HEK293 (cell line): ENCODE results near the gene ZGLP1.

Experiments
- HOXD13 ChIP-seq: sonication (generic); formaldehyde crosslinking; IDR thresholded peaks from 2 replicates; pipeline ENCODE4 v1.8.0; 2022; ENCODE audit warnings: missing genetic modification reagents, borderline replicate concordance
- MZF1 ChIP-seq: fragments of 450-650 bp; formaldehyde crosslinking; IDR thresholded peaks from 2 replicates; pipeline ENCODE4 v1.5.1; 2017; ENCODE audit warnings: missing biosample characterization, missing genetic modification characterization, borderline replicate concordance
- REPIN1 ChIP-seq: fragments of 450-650 bp; formaldehyde crosslinking; IDR thresholded peaks from 2 replicates; pipeline ENCODE4 v1.5.1; 2017; ENCODE audit warnings: missing biosample characterization, missing genetic modification characterization, low read depth
- REST ChIP-seq: fragments of 450-650 bp; formaldehyde crosslinking; IDR thresholded peaks from 2 replicates; pipeline ENCODE4 v1.5.1; 2016; ENCODE audit warnings: missing biosample characterization, missing genetic modification characterization
- ZBTB26 ChIP-seq: fragments of 450-650 bp; formaldehyde crosslinking; optimal IDR thresholded peaks from 2 replicates; pipeline ENCODE3; 2016; ENCODE audit warnings: missing biosample characterization, mild to moderate bottlenecking, missing genetic modification characterization
- ZEB2 ChIP-seq: fragments of 450-650 bp; formaldehyde crosslinking; IDR thresholded peaks from 2 replicates; pipeline ENCODE4 v1.5.1; 2016; ENCODE audit warnings: missing biosample characterization, missing genetic modification characterization
- ZFHX2 ChIP-seq: fragments of 450-650 bp; formaldehyde crosslinking; conservative IDR thresholded peaks from 2 replicates; pipeline ENCODE4 v1.5.1; 2016; ENCODE audit warnings: missing biosample characterization, missing genetic modification characterization
- ZIC2 ChIP-seq: fragments of 450-650 bp; formaldehyde crosslinking; IDR thresholded peaks from 2 replicates; pipeline ENCODE4 v1.5.1; 2016; ENCODE audit warnings: missing biosample characterization, missing genetic modification characterization
- ZNF138 ChIP-seq: fragments of 450-650 bp; formaldehyde crosslinking; IDR thresholded peaks from 2 replicates; pipeline ENCODE4 v1.5.1; 2016; ENCODE audit warnings: missing biosample characterization, missing genetic modification characterization, borderline replicate concordance
- ZNF146 ChIP-seq: fragments of 450-650 bp; formaldehyde crosslinking; IDR thresholded peaks from 2 replicates; pipeline ENCODE4 v1.5.1; 2016; ENCODE audit warnings: missing biosample characterization, missing genetic modification characterization
- ZNF202 ChIP-seq: fragments of 450-650 bp; formaldehyde crosslinking; IDR thresholded peaks from 2 replicates; pipeline ENCODE4 v1.5.1; 2016; ENCODE audit warnings: missing biosample characterization, missing genetic modification characterization, borderline replicate concordance
- ZNF223 ChIP-seq: fragments of 450-650 bp; formaldehyde crosslinking; IDR thresholded peaks from 2 replicates; pipeline ENCODE4 v1.5.1; 2016; ENCODE audit warnings: missing biosample characterization, missing genetic modification characterization
- ZNF248 ChIP-seq: fragments of 450-650 bp; formaldehyde crosslinking; IDR thresholded peaks from 2 replicates; pipeline ENCODE4 v1.5.1; 2017; ENCODE audit warnings: missing biosample characterization, missing genetic modification characterization
- ZNF280C ChIP-seq: fragments of 450-650 bp; formaldehyde crosslinking; IDR thresholded peaks from 2 replicates; pipeline ENCODE4 v1.5.1; 2016; ENCODE audit warnings: missing biosample characterization, missing genetic modification characterization
- ZNF311 ChIP-seq: fragments of 450-650 bp; formaldehyde crosslinking; IDR thresholded peaks from 2 replicates; pipeline ENCODE4 v1.5.1; 2017; ENCODE audit warnings: missing biosample characterization, missing genetic modification characterization, borderline replicate concordance
- ZNF362 ChIP-seq: fragments of 450-650 bp; formaldehyde crosslinking; IDR thresholded peaks from 2 replicates; pipeline ENCODE4 v1.5.1; 2016; ENCODE audit warnings: missing biosample characterization, missing genetic modification characterization
- ZNF366 ChIP-seq: fragments of 450-650 bp; formaldehyde crosslinking; conservative IDR thresholded peaks from 2 replicates; pipeline ENCODE4 v1.5.1; 2016; ENCODE audit warnings: missing biosample characterization, missing genetic modification characterization
- ZNF416 ChIP-seq: fragments of 450-650 bp; formaldehyde crosslinking; IDR thresholded peaks from 2 replicates; pipeline ENCODE4 v1.5.1; 2016; ENCODE audit warnings: missing biosample characterization, missing genetic modification characterization
- ZNF433 ChIP-seq: fragments of 450-650 bp; formaldehyde crosslinking; IDR thresholded peaks from 2 replicates; pipeline ENCODE4 v1.5.1; 2016; ENCODE audit warnings: missing biosample characterization, missing genetic modification characterization, low read depth
- ZNF555 ChIP-seq: fragments of 450-650 bp; formaldehyde crosslinking; conservative IDR thresholded peaks from 2 replicates; pipeline ENCODE4 v1.5.1; 2017; ENCODE audit warnings: missing biosample characterization, mild to moderate bottlenecking, missing genetic modification characterization, inconsistent platforms
- ZNF560 ChIP-seq: fragments of 450-650 bp; formaldehyde crosslinking; IDR thresholded peaks from 2 replicates; pipeline ENCODE4 v1.5.1; 2017; ENCODE audit warnings: missing biosample characterization, missing genetic modification characterization, borderline replicate concordance
- ZNF561 ChIP-seq: fragments of 450-650 bp; IDR thresholded peaks from 2 replicates; pipeline ENCODE4 v1.5.1; 2018; ENCODE audit warnings: missing biosample characterization, missing genetic modification characterization, borderline replicate concordance
- ZNF585B ChIP-seq: fragments of 450-650 bp; formaldehyde crosslinking; IDR thresholded peaks from 2 replicates; pipeline ENCODE4 v1.5.1; 2016; ENCODE audit warnings: missing biosample characterization, missing genetic modification characterization
- ZNF701 ChIP-seq: fragments of 450-650 bp; formaldehyde crosslinking; IDR thresholded peaks from 2 replicates; pipeline ENCODE4 v1.5.1; 2016; ENCODE audit warnings: missing biosample characterization, missing genetic modification characterization
- ZSCAN23 ChIP-seq: fragments of 450-650 bp; formaldehyde crosslinking; IDR thresholded peaks from 2 replicates; pipeline ENCODE4 v1.5.1; 2016; ENCODE audit warnings: missing biosample characterization, missing genetic modification characterization
- ZSCAN30 ChIP-seq: fragments of 450-650 bp; IDR thresholded peaks from 2 replicates; pipeline ENCODE4 v1.5.1; 2018; ENCODE audit warnings: missing biosample characterization, mild to moderate bottlenecking, missing genetic modification characterization, moderate library complexity
- TF ChIP-seq, protein P1 (sequence below): fragments of 450-650 bp; formaldehyde crosslinking; IDR thresholded peaks from 2 replicates; pipeline ENCODE4 v1.5.1; 2017; ENCODE audit warnings: missing biosample characterization, mild to moderate bottlenecking, missing genetic modification characterization, moderate library complexity
- TF ChIP-seq, protein P2 (sequence below): fragments of 450-650 bp; formaldehyde crosslinking; IDR thresholded peaks from 2 replicates; pipeline ENCODE4 v1.5.1; 2016; ENCODE audit warnings: missing biosample characterization, missing genetic modification characterization

The ZGLP1 gene

DNA sequence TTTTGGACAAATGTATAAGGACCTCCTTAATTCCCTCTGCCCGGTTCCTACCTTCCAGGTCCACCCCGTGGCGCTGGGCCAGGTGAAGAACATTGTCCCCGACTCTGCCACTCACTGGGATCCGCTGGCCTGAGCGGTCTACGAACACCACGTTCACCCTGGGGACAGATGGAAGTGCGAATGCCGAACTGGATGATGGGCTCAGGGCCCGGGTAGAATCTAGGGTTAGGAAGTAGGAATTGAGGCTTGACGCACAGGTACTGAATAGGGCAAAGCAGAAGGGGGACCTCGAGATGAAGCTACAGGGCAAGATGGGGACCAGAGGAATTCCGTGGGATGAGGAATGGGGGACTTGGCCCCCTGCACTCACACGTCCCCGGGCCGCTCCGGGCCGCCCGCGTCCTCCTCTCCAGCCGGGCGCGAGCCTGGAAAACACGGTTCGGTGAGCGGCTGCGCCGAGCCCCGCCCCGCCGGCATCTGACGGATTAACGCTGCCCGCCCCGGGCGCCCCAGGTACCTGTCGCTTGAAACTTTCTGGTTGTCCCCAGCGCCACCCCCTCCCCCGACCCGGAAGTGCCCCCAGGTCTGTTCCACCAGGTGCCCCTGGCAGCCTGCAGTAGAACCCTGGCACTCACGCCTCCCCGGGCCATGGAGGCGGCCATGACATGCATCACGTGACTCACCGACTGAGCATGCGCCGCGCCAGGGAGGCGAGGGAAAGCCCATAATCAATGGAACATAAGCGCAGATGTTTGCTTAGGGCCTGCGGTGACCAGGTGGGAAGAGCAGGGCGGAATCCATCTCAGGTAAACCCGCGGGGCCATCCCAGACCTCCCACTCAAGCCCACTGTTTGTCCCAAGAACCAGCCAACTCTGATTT is 6.0 kb upstream of the ZGLP1 start, which contains the start of gene FDX2 (continued):
- no peak; the same call in 1 of the 2 replicates for TF ChIP-seq ZFHX2 (tag by site-specific recombination)
- no peak for TF ChIP-seq ZNF585B (tag by site-specific recombination)
- TF ChIP-seq MZF1 (tag by site-specific recombination) = no peak
- no peak for TF ChIP-seq ZNF248 (tag by site-specific recombination)
- TF ChIP-seq ZNF146 (tag by site-specific recombination) = 0 out of 2 replicates have a peak, but pooled peaks have one; percentile 3
- peak; percentile 62; the same call in 1 of the 2 replicates for TF ChIP-seq ZSCAN30 (tag by site-specific recombination)
- no peak; the same call in 1 of the 2 replicates for TF ChIP-seq ZSCAN23
- peak; percentile 84 for TF ChIP-seq ZBTB26
- TF ChIP-seq ZNF362 = peak; percentile 66; the same call in 1 of the 2 replicates
- TF ChIP-seq ZIC2 (tag by site-specific recombination) = no peak
- TF ChIP-seq, protein P1, sequence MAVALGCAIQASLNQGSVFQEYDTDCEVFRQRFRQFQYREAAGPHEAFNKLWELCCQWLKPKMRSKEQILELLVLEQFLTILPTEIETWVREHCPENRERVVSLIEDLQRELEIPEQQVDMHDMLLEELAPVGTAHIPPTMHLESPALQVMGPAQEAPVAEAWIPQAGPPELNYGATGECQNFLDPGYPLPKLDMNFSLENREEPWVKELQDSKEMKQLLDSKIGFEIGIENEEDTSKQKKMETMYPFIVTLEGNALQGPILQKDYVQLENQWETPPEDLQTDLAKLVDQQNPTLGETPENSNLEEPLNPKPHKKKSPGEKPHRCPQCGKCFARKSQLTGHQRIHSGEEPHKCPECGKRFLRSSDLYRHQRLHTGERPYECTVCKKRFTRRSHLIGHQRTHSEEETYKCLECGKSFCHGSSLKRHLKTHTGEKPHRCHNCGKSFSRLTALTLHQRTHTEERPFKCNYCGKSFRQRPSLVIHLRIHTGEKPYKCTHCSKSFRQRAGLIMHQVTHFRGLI = no peak; the same call in 1 of the 2 replicates
- no peak for TF ChIP-seq ZNF560 (tag by site-specific recombination)
- no peak for TF ChIP-seq ZNF138 (tag by site-specific recombination)
- peak; percentile 29; the same call in 1 of the 2 replicates for TF ChIP-seq REST
- TF ChIP-seq ZNF701 = no peak
- no peak for TF ChIP-seq REPIN1 (tag by site-specific recombination)
- TF ChIP-seq ZNF561 (tag by site-specific recombination) = no peak
- TF ChIP-seq ZNF433 (tag by site-specific recombination) = no peak
- no peak for TF ChIP-seq ZNF366 (tag by site-specific recombination)
- TF ChIP-seq ZEB2 = peak; percentile 71
- no peak for TF ChIP-seq ZNF202 (tag by site-specific recombination)
- no peak for TF ChIP-seq HOXD13 (CRISPR knock-in tag)
- TF ChIP-seq ZNF223 = no peak
- TF ChIP-seq, protein P2, sequence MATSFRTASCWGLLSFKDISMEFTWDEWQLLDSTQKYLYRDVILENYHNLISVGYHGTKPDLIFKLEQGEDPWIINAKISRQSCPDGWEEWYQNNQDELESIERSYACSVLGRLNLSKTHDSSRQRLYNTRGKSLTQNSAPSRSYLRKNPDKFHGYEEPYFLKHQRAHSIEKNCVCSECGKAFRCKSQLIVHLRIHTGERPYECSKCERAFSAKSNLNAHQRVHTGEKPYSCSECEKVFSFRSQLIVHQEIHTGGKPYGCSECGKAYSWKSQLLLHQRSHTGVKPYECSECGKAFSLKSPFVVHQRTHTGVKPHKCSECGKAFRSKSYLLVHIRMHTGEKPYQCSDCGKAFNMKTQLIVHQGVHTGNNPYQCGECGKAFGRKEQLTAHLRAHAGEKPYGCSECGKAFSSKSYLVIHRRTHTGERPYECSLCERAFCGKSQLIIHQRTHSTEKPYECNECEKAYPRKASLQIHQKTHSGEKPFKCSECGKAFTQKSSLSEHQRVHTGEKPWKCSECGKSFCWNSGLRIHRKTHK = no peak
- TF ChIP-seq ZNF280C (tag by site-specific recombination) = no peak
- no peak for TF ChIP-seq ZNF311
- no peak for TF ChIP-seq ZNF555
- TF ChIP-seq ZNF416 (tag by site-specific recombination) = no peak
